K562 (cell line): ENCODE data around the gene CDR2L. TPM values are rescaled to one million over a fixed set of nuclear protein-coding genes. Genes with fewer than 3 reads are reported as not detected.

Source experiments
- polyA plus RNA-seq, 8 experiments: library from polyadenylated mRNA; depleted of rRNA in 4 of 8; stranded (reverse) in 5 of 8; unstranded in 3 of 8; fragments of >200 nt; fragmentation: Nextera tagmentation in 2 of 8; fragmentation: Illumina TruSeq in 1 of 8; extraction: Ambion mirVana in 2 of 8; extraction: Trizol in 1 of 8; gene quantifications; 2 replicates each; pipeline versions ENCODE4 v1.2.1 to v1.2.3, GENCODE V29; 2011 to 2014; ENCODE audit warnings: inconsistent platforms in 1 of 8, missing spikeins in 1 of 8
- small RNA-seq: library from RNA; depleted of rRNA; stranded (forward); fragments of <200 nt; gene quantifications from one replicate; pipeline ENCODE3, GENCODE V24; 2014
- total RNA-seq, 7 experiments: library from RNA; depleted of rRNA in 6 of 7; stranded (reverse); fragments of >200 nt in 6 of 7; fragmentation: Illumina TruSeq in 2 of 7; extraction: Trizol in 2 of 7; gene quantifications; 2 replicates each; pipeline versions ENCODE4 v1.2.1 to v1.2.3, GENCODE V29; 2011 to 2021; ENCODE audit warnings: low replicate concordance in 1 of 7

Gene CDR2L
- total and polyA plus RNA-seq, 9 of the 15 experiments (the other 6 are each of a cell fraction or from before 2014, with no cell fraction given): 2.7 to 16.0 (median 7.3) TPM

Small RNA genes within 50 kb of the gene (small RNA-seq; reads per million reads assigned to genes)
- gene RN7SL573P (not detected), gene RNU6-362P (not detected)

Other genes with a start within 250 kb of the CDR2L start
Only the 7 nearest of the 18 such genes appear.
- 0.64 and 1.2 TPM in 2 replicates for gene USH1G, start 64.4 kb upstream of the CDR2L start, total RNA-seq (2014; rRNA removed)
- gene USH1G, start 64.4 kb upstream of the CDR2L start, total RNA-seq (2014; rRNA removed; fragmentation: Illumina TruSeq; extraction: Trizol): 0.16 and 0.22 TPM in 2 replicates
- 0.43 and 0.53 TPM in 2 replicates for gene USH1G, start 64.4 kb upstream of the CDR2L start, total RNA-seq (2015; rRNA removed; fragmentation: Illumina TruSeq; extraction: Trizol)
- gene USH1G, start 64.4 kb upstream of the CDR2L start, total RNA-seq (2021): 1.00 and 1.4 TPM in 2 replicates
- gene USH1G, start 64.4 kb upstream of the CDR2L start, polyA plus RNA-seq (2011; rRNA removed): 0.57 and 0.77 TPM in 2 replicates
- gene USH1G, start 64.4 kb upstream of the CDR2L start, polyA plus RNA-seq (2014; fragmentation: Illumina TruSeq; extraction: Trizol): 0.42 and 0.71 TPM in 2 replicates
- not detected for gene USH1G, start 64.4 kb upstream of the CDR2L start, polyA plus RNA-seq (2014; fragmentation: Nextera tagmentation; extraction: Ambion mirVana)
- 0.57 and 0.69 TPM in 2 replicates for gene USH1G, start 64.4 kb upstream of the CDR2L start, polyA plus RNA-seq (2014; rRNA removed)
- not detected in 2 replicates for gene OTOP2, start 63.4 kb upstream of the CDR2L start, total RNA-seq (2014; rRNA removed)
- gene OTOP2, start 63.4 kb upstream of the CDR2L start, total RNA-seq (2014; rRNA removed; fragmentation: Illumina TruSeq; extraction: Trizol): 0.11 TPM in 1 of 2 replicates, not detected in the other
- 0.19 and 0.36 TPM in 2 replicates for gene OTOP2, start 63.4 kb upstream of the CDR2L start, total RNA-seq (2015; rRNA removed; fragmentation: Illumina TruSeq; extraction: Trizol)
- 0.18 and 0.27 TPM in 2 replicates for gene OTOP2, start 63.4 kb upstream of the CDR2L start, total RNA-seq (2021)
- 0.28 and 0.31 TPM in 2 replicates for gene OTOP2, start 63.4 kb upstream of the CDR2L start, polyA plus RNA-seq (2011; rRNA removed)
- 0.25 TPM in 1 of 2 replicates, not detected in the other for gene OTOP2, start 63.4 kb upstream of the CDR2L start, polyA plus RNA-seq (2014; fragmentation: Illumina TruSeq; extraction: Trizol)
- gene OTOP2, start 63.4 kb upstream of the CDR2L start, polyA plus RNA-seq (2014; fragmentation: Nextera tagmentation; extraction: Ambion mirVana): under 1 TPM; 0.04 to 0.06 TPM
- 0.08 and 0.09 TPM in 2 replicates for gene OTOP2, start 63.4 kb upstream of the CDR2L start, polyA plus RNA-seq (2014; rRNA removed)
- not detected in 2 replicates for gene OTOP3, start 51.7 kb upstream of the CDR2L start, total RNA-seq (2014; rRNA removed)
- not detected in 2 replicates for gene OTOP3, start 51.7 kb upstream of the CDR2L start, total RNA-seq (2014; rRNA removed; fragmentation: Illumina TruSeq; extraction: Trizol)
- gene OTOP3, start 51.7 kb upstream of the CDR2L start, total RNA-seq (2015; rRNA removed; fragmentation: Illumina TruSeq; extraction: Trizol): not detected in 2 replicates
- not detected in 2 replicates for gene OTOP3, start 51.7 kb upstream of the CDR2L start, total RNA-seq (2021)
- not detected in 2 replicates for gene OTOP3, start 51.7 kb upstream of the CDR2L start, polyA plus RNA-seq (2011; rRNA removed)
- gene OTOP3, start 51.7 kb upstream of the CDR2L start, polyA plus RNA-seq (2014; fragmentation: Illumina TruSeq; extraction: Trizol): not detected in 2 replicates
- not detected for gene OTOP3, start 51.7 kb upstream of the CDR2L start, polyA plus RNA-seq (2014; fragmentation: Nextera tagmentation; extraction: Ambion mirVana)
- not detected in 2 replicates for gene OTOP3, start 51.7 kb upstream of the CDR2L start, polyA plus RNA-seq (2014; rRNA removed)
- gene HID1, start 14.9 kb upstream of the CDR2L start, total RNA-seq (2014; rRNA removed): 0.04 and 0.14 TPM in 2 replicates
- gene HID1, start 14.9 kb upstream of the CDR2L start, total RNA-seq (2014; rRNA removed; fragmentation: Illumina TruSeq; extraction: Trizol): 0.19 TPM in 1 of 2 replicates, not detected in the other
- 0.15 and 0.54 TPM in 2 replicates for gene HID1, start 14.9 kb upstream of the CDR2L start, total RNA-seq (2015; rRNA removed; fragmentation: Illumina TruSeq; extraction: Trizol)
- 0.91 and 1.2 TPM in 2 replicates for gene HID1, start 14.9 kb upstream of the CDR2L start, total RNA-seq (2021)
- 0.53 and 1.4 TPM in 2 replicates for gene HID1, start 14.9 kb upstream of the CDR2L start, polyA plus RNA-seq (2011; rRNA removed)
- gene HID1, start 14.9 kb upstream of the CDR2L start, polyA plus RNA-seq (2014; fragmentation: Illumina TruSeq; extraction: Trizol): 0.53 and 0.71 TPM in 2 replicates
- gene HID1, start 14.9 kb upstream of the CDR2L start, polyA plus RNA-seq (2014; fragmentation: Nextera tagmentation; extraction: Ambion mirVana): under 1 TPM in 1 of 2 experiments, not detected in 1; 0.15 TPM
- 1.1 and 2.1 TPM in 2 replicates for gene HID1, start 14.9 kb upstream of the CDR2L start, polyA plus RNA-seq (2014; rRNA removed)
- gene MRPL58, start 25.0 kb downstream of the CDR2L start, total RNA-seq (2014; rRNA removed): 93.8 and 157 TPM in 2 replicates
- 68.1 and 70.9 TPM in 2 replicates for gene MRPL58, start 25.0 kb downstream of the CDR2L start, total RNA-seq (2014; rRNA removed; fragmentation: Illumina TruSeq; extraction: Trizol)
- 70.3 and 72.4 TPM in 2 replicates for gene MRPL58, start 25.0 kb downstream of the CDR2L start, total RNA-seq (2015; rRNA removed; fragmentation: Illumina TruSeq; extraction: Trizol)
- 70.2 and 75.7 TPM in 2 replicates for gene MRPL58, start 25.0 kb downstream of the CDR2L start, total RNA-seq (2021)
- gene MRPL58, start 25.0 kb downstream of the CDR2L start, polyA plus RNA-seq (2011; rRNA removed): 79.8 and 82.4 TPM in 2 replicates
- gene MRPL58, start 25.0 kb downstream of the CDR2L start, polyA plus RNA-seq (2014; fragmentation: Illumina TruSeq; extraction: Trizol): 75.9 and 84.4 TPM in 2 replicates
- gene MRPL58, start 25.0 kb downstream of the CDR2L start, polyA plus RNA-seq (2014; fragmentation: Nextera tagmentation; extraction: Ambion mirVana): 10 to 100 TPM; 30.8 to 49.6 TPM
- gene MRPL58, start 25.0 kb downstream of the CDR2L start, polyA plus RNA-seq (2014; rRNA removed): 98.0 and 107 TPM in 2 replicates
- gene ATP5PD, start 59.3 kb downstream of the CDR2L start, total RNA-seq (2014; rRNA removed): 274 and 295 TPM in 2 replicates
- 600 and 662 TPM in 2 replicates for gene ATP5PD, start 59.3 kb downstream of the CDR2L start, total RNA-seq (2014; rRNA removed; fragmentation: Illumina TruSeq; extraction: Trizol)
- 432 TPM in 2 replicates for gene ATP5PD, start 59.3 kb downstream of the CDR2L start, total RNA-seq (2015; rRNA removed; fragmentation: Illumina TruSeq; extraction: Trizol)
- gene ATP5PD, start 59.3 kb downstream of the CDR2L start, total RNA-seq (2021): 300 and 341 TPM in 2 replicates
- 248 and 271 TPM in 2 replicates for gene ATP5PD, start 59.3 kb downstream of the CDR2L start, polyA plus RNA-seq (2011; rRNA removed)
- gene ATP5PD, start 59.3 kb downstream of the CDR2L start, polyA plus RNA-seq (2014; fragmentation: Illumina TruSeq; extraction: Trizol): 452 and 457 TPM in 2 replicates
- 100 to 1,000 TPM; 786 to 828 TPM for gene ATP5PD, start 59.3 kb downstream of the CDR2L start, polyA plus RNA-seq (2014; fragmentation: Nextera tagmentation; extraction: Ambion mirVana)
- gene ATP5PD, start 59.3 kb downstream of the CDR2L start, polyA plus RNA-seq (2014; rRNA removed): 339 and 381 TPM in 2 replicates
- 11.2 and 15.3 TPM in 2 replicates for gene KCTD2, start 59.6 kb downstream of the CDR2L start, total RNA-seq (2014; rRNA removed)
- gene KCTD2, start 59.6 kb downstream of the CDR2L start, total RNA-seq (2014; rRNA removed; fragmentation: Illumina TruSeq; extraction: Trizol): 13.5 and 13.8 TPM in 2 replicates
- 15.9 and 16.4 TPM in 2 replicates for gene KCTD2, start 59.6 kb downstream of the CDR2L start, total RNA-seq (2015; rRNA removed; fragmentation: Illumina TruSeq; extraction: Trizol)
- 18.1 and 20.2 TPM in 2 replicates for gene KCTD2, start 59.6 kb downstream of the CDR2L start, total RNA-seq (2021)
- gene KCTD2, start 59.6 kb downstream of the CDR2L start, polyA plus RNA-seq (2011; rRNA removed): 32.5 and 32.9 TPM in 2 replicates
- gene KCTD2, start 59.6 kb downstream of the CDR2L start, polyA plus RNA-seq (2014; fragmentation: Illumina TruSeq; extraction: Trizol): 22.3 and 22.9 TPM in 2 replicates
- 1 to 10 TPM; 1.7 to 2.3 TPM for gene KCTD2, start 59.6 kb downstream of the CDR2L start, polyA plus RNA-seq (2014; fragmentation: Nextera tagmentation; extraction: Ambion mirVana)
- gene KCTD2, start 59.6 kb downstream of the CDR2L start, polyA plus RNA-seq (2014; rRNA removed): 15.8 and 16.0 TPM in 2 replicates